BE2C (cell line): Measurements from ENCODE around the gene ISL2. TPM values are rescaled to one million over a fixed set of nuclear protein-coding genes. Genes with fewer than 3 reads are reported as not detected.
A peak's percentile ranks its signal among the peaks of the same experiment; 100 is the strongest.
"Not testable (repeated sequence)": the region's sequence is repeated elsewhere in the genome, so short reads cannot be mapped to it uniquely, and the experiment has no call there.

ENCODE experiments used
- DNase-seq: peaks from one replicate; pipeline ENCODE4 v3.0.0-alpha.2; 2020
- H3K27me3 ChIP-seq: fragments of 250-450 bp; sonication (Bioruptor Pico); 2 replicates; pipeline ENCODE4 v1.5.1; 2020; ENCODE audit warnings: mild to moderate bottlenecking
- H3K36me3 ChIP-seq: fragments of 250-450 bp; sonication (Bioruptor Pico); 2 replicates; pipeline ENCODE4 v1.5.1; 2020; ENCODE audit warnings: mild to moderate bottlenecking
- H3K4me1 ChIP-seq: fragments of 250-450 bp; sonication (Bioruptor Pico); 2 replicates; pipeline ENCODE4 v1.5.1; 2020
- H3K4me3 ChIP-seq: 2 replicates; pipeline ENCODE4 v1.5.1; 2011; ENCODE audit warnings: low read depth, low read length
- H3K9me3 ChIP-seq: fragments of 250-450 bp; sonication (Bioruptor Pico); 2 replicates; pipeline ENCODE4 v1.5.1; 2020
- CTCF ChIP-seq: IDR thresholded peaks from 2 replicates; pipeline ENCODE4 v1.5.1; 2012; ENCODE audit warnings: mild to moderate bottlenecking, low read depth, low read length
- polyA plus RNA-seq: library from polyadenylated mRNA; unstranded; fragments of >200 nt; gene quantifications from one replicate; pipeline ENCODE4 v1.2.1, GENCODE V29; 2012; ENCODE audit warnings: low read depth, missing spikeins; ENCODE audit not compliant: insufficient read length, insufficient read depth

The ISL2 gene
- polyA plus RNA-seq = 0.42 TPM

GRCh38 chr15:76336254-76337058, at the start of gene ISL2:
Gene ISL2 (plus strand): TSS chr15:76336773. CDS start chr15:76336884, 111 bp downstream.
- Histone ChIP-seq H3K4me1 (no peaks in the 10 kb centered on the region), H3K4me3 (peak within 1 kb of the TSS; percentile 56), H3K27me3 (peaks cover 79% of the 10 kb centered on the region), H3K36me3 (no peaks in the 10 kb centered on the region), H3K9me3 (no peaks in the 10 kb centered on the region)
- TF ChIP-seq CTCF = no peak
- DNase-seq = peak; percentile 56

- DNase-seq = no peak
- H3K27me3 ChIP-seq = no peaks in the 10 kb centered on the region
- H3K9me3 ChIP-seq = no peaks in the 10 kb centered on the region
- no peak overlapping the region for H3K4me3 ChIP-seq
- H3K36me3 ChIP-seq = peaks cover 20% of the 10 kb centered on the region
- no peak for TF ChIP-seq CTCF
- no peaks in the 10 kb centered on the region for H3K4me1 ChIP-seq
These were observed 47.0 kb upstream of the ISL2 start for GRCh38 chr15:76289582-76289981.

- no peaks in the 10 kb centered on the region for H3K9me3 ChIP-seq
- DNase-seq = no peak
- no peaks in the 10 kb centered on the region for H3K36me3 ChIP-seq
- H3K27me3 ChIP-seq = no peaks in the 10 kb centered on the region
- TF ChIP-seq CTCF = no peak
- H3K4me1 ChIP-seq = no peaks in the 10 kb centered on the region
- H3K4me3 ChIP-seq = no peak overlapping the region
These were observed 43.2 kb upstream of the ISL2 start for GRCh38 chr15:76293361-76293760.

- DNase-seq, H3K27me3 ChIP-seq, H3K36me3 ChIP-seq, H3K4me3 ChIP-seq, H3K9me3 ChIP-seq, H3K4me1 ChIP-seq: not testable (repeated sequence)
These were observed 42.1 kb upstream of the ISL2 start for GRCh38 chr15:76294463-76294862.

GRCh38 chr15:76296849-76297248, 39.7 kb upstream of the ISL2 start:
- H3K36me3 ChIP-seq = no peaks in the 10 kb centered on the region
- H3K4me3 ChIP-seq = no peak overlapping the region
- no peak for TF ChIP-seq CTCF
- no peaks in the 10 kb centered on the region for H3K27me3 ChIP-seq
- H3K4me1 ChIP-seq = no peaks in the 10 kb centered on the region
- DNase-seq = no peak
- H3K9me3 ChIP-seq = no peaks in the 10 kb centered on the region

- H3K4me3 ChIP-seq, H3K27me3 ChIP-seq, H3K4me1 ChIP-seq, H3K36me3 ChIP-seq, DNase-seq, H3K9me3 ChIP-seq: not testable (repeated sequence)
These were observed 38.6 kb upstream of the ISL2 start for GRCh38 chr15:76297951-76298350.

GRCh38 chr15:76298986-76299385, 37.6 kb upstream of the ISL2 start:
- H3K4me3 ChIP-seq = no peak overlapping the region
- no peaks in the 10 kb centered on the region for H3K27me3 ChIP-seq
- DNase-seq = no peak
- TF ChIP-seq CTCF = no peak
- H3K4me1 ChIP-seq = no peaks in the 10 kb centered on the region
- H3K36me3 ChIP-seq = no peaks in the 10 kb centered on the region
- no peaks in the 10 kb centered on the region for H3K9me3 ChIP-seq
